Activated CD8-positive, alpha-beta memory T cell treated with anti-CD3 and anti-CD28 coated beads, Interleukin-2, amount 50 U/mL, for 24 hours (primary cell): ENCODE measurements around the gene PKNOX2.

Source experiments
- DNase-seq: peaks from one replicate; pipeline ENCODE4 v3.0.0-alpha.2; 2020; ENCODE audit errors: extremely low read depth

Gene PKNOX2

DNA sequence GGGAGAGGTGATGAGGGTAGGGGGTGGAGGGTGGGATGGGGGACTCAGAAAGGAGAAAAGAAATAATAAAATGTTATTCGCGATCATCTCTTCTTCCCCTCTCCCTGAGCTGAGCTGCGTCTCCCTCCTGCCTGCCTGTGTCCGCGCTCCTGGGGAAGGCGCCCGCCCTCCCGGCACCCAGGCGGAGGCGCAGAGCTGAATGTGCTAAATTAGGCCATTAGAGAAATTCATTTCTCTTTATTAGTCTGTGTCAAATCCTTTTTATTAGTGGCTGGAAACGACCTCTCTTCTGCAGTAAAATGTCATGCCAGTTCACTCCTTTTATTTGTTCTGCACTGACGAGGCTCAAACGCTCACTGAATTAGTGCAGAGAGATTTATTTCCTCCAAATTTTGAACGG lies 215.4 kb downstream of the PKNOX2 start:
- DNase-seq: no peak

- no peak for DNase-seq
These were observed 216.3 kb downstream of the PKNOX2 start for GRCh38 chr11:125380756-125381445.

DNA sequence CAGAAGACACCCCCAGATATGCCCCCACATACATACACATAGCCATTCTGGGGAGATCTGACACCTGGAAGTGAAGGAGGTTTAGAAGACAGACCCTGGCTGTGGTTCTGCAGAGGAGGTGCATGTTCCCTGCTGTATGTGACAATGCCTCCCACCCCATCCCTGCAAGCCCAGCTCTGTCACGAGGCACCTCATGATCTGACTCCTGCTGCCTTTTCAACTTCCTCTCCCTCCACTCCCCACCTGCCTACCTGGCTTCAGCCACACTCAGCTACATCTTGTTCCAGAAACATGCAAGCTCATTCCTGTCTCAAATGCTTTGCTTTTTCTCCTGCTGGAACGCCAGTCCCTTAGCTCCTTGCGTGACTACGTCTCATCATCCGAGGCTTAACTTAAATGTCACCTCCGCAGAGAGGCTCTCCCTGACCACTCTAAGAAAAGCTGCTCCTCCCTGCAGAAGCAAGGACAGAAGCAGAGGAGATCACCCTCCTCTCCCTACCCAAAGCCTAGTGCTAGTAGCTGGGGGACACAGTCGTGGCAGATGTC lies 217.0 kb downstream of the PKNOX2 start:
- DNase-seq: no peak

- no peak for DNase-seq
These were observed 217.8 kb downstream of the PKNOX2 start for GRCh38 chr11:125382314-125382791.

- no peak for DNase-seq
These were observed 218.3 kb downstream of the PKNOX2 start for GRCh38 chr11:125382822-125383221.

- DNase-seq: no peak
These were observed 220.3 kb downstream of the PKNOX2 start for GRCh38 chr11:125384825-125385224.

DNA sequence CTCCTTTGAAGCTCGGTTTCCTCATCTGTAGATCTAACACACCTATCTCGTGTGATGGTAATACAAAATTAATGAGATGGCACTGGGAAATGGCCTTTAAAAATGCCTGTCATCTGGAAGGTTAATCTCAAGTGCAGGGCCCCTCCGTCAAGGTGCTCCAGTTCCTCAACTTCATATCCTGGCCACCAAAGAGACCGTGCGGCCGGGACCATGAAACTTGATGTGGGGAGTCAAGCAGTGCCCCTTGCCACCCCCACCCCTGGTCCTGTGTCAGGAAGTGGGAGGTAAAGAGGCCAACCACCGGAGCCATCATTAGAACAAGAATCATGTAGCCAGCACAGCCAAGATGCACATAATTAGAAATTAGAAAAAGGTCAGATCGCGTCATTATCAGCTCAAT lies 223.3 kb downstream of the PKNOX2 start:
- DNase-seq: no peak

DNA sequence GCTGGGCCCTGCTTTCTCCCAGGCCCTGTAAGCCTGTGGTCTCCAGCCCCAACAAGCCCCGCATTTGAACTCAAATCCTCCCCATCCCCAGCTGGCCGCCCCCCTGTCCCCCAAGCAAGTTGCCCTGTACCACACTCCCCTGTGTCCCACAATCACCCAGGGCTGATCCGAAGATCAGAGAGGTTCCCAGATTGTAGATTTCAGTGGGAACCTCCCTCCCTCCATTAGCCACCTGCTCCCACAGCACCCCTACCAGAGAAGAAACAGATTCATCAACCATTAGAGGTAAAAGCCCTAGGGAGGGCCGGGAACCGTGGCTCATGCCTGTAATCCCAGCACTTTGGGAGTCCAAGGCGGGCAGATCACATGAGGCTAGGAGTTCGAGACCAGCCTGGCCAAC lies 224.1 kb downstream of the PKNOX2 start:
- DNase-seq: no peak

DNA sequence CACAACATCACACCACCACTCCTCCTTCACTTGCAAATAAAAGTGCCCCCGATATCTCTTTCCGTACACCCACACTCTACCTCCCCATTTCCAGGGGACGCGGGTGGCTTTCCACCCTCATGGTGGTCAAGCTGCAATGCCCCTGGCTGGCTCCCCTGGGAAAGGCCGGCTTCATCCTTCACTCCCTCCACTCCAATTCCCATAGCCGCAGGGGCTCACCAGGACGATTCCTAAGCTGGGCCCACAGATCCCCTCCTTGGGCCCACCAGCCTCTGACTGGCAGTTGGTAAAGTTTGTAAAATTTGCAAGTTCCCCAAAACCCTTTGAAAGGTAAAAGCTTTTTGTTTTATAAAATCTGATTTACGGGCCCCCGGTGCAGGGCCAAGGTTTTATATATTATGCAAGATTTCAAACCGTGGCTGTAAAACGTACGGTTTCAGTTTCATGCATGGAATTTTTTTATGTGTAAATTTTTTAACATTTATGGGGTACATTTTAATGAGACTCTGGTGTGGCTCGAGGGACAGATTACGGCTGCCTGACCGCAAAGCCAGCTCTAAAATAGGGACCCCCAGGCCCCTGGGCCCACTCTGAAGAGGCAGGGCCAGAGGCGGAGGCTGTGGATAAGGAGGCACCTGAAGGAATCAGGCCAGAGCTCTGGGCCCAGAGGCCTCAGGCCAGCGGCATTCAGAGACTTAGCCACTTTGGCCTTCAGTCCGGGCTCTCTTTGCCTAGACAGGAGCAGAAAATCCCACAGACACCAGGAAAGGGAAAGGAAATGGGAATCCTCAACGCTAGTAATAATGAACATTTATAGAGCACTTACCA lies 225.0 kb downstream of the PKNOX2 start:
- DNase-seq: no peak

GRCh38 chr11:125390946-125391345 lies 226.4 kb downstream of the PKNOX2 start:
- no peak for DNase-seq

DNA sequence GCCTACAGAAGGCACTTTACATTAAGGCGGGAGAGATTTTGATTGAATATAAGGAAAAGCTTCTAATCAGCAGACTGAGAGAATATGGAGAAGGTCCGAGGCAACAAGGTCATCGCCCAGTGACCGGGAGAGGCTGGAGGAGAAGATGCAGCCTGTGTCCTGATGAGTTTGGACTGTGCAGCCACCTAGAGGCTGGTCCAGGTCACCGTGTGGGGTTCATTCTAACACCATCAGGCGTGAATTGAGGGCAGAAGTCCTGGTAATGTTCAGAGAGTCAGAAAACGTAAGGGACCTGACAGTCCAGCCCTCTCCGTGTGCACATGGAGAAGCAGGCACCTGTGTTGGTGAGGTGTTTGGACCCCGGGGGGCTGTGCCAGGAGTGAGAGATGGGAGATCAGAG lies 228.8 kb downstream of the PKNOX2 start:
- DNase-seq: no peak

GRCh38 chr11:125394296-125394695 lies 229.7 kb downstream of the PKNOX2 start:
- no peak for DNase-seq

GRCh38 chr11:125397421-125397820 lies 232.9 kb downstream of the PKNOX2 start:
- DNase-seq: no peak

DNA sequence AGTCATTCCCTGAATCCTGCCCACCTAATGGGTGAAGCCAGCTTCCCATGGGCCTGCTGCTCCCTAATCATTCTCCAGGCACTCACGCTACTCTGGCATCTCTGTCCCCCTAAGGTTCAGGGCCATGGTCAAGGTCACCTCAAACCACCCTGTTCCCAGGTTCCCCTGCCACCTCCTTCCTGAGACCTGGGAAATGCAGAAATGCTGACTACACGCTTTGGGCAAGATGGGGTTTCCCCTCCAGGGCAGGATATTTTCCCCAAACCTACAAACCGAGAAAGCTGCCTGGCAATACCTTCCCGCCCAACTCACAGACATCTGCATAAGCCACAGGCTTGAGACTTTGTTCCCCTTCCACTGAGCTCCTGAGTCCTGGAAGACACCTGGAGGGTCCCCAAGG lies 233.9 kb downstream of the PKNOX2 start:
- no peak for DNase-seq

GRCh38 chr11:125398994-125399640 lies 234.6 kb downstream of the PKNOX2 start:
- no peak for DNase-seq

- DNase-seq: no peak
These were observed 235.4 kb downstream of the PKNOX2 start for GRCh38 chr11:125399945-125400344.

DNA sequence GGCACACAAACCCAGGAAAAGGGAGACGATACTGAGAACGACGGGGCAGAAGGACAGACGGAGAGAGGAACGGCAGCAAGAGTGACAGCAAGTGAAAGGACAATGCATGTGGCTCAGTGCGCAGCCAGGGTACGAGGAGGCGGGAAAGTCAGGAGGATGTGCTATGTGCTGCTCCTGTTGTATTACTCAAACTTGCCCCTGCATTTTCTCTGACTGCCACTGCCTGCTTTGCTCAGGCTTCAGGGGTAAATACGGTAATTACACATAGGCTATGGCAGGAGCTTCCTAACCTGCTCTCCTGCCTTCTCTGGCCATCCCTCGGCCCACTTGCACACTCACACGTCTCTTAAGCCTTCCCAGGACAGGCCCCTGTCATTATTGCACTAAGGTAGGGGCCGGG lies 236.7 kb downstream of the PKNOX2 start:
- no peak for DNase-seq

GRCh38 chr11:125401746-125402145 lies 237.2 kb downstream of the PKNOX2 start:
- DNase-seq: no peak

- DNase-seq: no peak
These were observed 237.9 kb downstream of the PKNOX2 start for GRCh38 chr11:125402435-125402834.

GRCh38 chr11:125404157-125404810 lies 239.7 kb downstream of the PKNOX2 start:
- no peak for DNase-seq

- peak; percentile 20 for DNase-seq
These were observed 240.6 kb downstream of the PKNOX2 start for GRCh38 chr11:125404811-125405790.
